ENCODE measurements around the gene PRRT2.
"Not testable (repeated sequence)": the region's sequence is repeated elsewhere in the genome, so short reads cannot be mapped to it uniquely, and the experiment has no call there.

Gene PRRT2

DNA sequence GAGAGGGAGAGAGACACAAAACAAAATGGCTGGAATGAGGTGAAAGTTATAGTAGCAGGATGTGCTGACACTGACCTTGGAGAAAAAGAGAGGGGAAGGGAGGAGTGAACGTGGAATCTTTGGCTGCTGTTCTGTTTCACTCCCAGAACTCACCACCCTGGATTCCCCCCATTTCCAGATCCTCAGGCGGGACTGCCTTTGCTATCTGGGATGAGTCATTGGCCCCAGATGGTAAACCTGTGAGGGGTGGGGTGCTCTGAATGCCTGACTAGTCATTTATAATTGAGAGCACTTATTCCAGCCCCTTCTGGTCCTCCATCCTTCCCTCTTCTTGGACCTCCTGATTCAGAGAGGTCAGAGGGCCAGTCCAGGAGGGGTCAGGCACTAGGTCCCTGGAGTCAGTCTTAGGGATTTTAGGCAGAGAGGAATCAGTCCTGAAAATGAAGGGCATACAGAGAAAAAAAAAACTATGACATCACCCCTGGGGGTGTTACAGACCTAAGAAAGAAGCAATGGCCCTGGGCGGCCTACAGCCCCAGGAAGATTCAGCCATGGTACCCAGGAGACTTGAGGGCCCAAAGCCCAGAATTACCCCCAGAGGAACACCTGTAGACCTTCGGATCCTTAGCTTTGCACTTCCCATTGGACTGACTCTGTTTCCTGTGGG, 36.1 kb upstream of the PRRT2 start:
- Histone ChIP-seq H3K9me3 (ENCODE audit: control insufficient read depth in 1 of 2, low read length in 2 of 2) (no peaks in the 10 kb centered on the region), H3K9ac (ENCODE audit: low read depth in 1 of 2, low read length in 2 of 2) (no peak overlapping the region), H3K4me3 (ENCODE audit: low read depth in 1 of 2, low read length in 2 of 2) (no peak overlapping the region), H3K36me3 (ENCODE audit: control insufficient read depth in 1 of 2, insufficient read depth in 2 of 2, low read length in 2 of 2) (peaks cover 0 to 13% of the 10 kb centered on the region in 2 donors), H3K27me3 (ENCODE audit: control insufficient read depth in 1 of 2, insufficient read depth in 2 of 2, low read length in 2 of 2) (no peaks in the 10 kb centered on the region), H3K27ac (ENCODE audit: low read depth, low read length) (no peak overlapping the region), H3K4me1 (ENCODE audit: control insufficient read depth in 1 of 2, insufficient read depth in 2 of 2, low read length in 2 of 2) (peaks cover 0 to 8% of the 10 kb centered on the region in 2 donors)

DNA sequence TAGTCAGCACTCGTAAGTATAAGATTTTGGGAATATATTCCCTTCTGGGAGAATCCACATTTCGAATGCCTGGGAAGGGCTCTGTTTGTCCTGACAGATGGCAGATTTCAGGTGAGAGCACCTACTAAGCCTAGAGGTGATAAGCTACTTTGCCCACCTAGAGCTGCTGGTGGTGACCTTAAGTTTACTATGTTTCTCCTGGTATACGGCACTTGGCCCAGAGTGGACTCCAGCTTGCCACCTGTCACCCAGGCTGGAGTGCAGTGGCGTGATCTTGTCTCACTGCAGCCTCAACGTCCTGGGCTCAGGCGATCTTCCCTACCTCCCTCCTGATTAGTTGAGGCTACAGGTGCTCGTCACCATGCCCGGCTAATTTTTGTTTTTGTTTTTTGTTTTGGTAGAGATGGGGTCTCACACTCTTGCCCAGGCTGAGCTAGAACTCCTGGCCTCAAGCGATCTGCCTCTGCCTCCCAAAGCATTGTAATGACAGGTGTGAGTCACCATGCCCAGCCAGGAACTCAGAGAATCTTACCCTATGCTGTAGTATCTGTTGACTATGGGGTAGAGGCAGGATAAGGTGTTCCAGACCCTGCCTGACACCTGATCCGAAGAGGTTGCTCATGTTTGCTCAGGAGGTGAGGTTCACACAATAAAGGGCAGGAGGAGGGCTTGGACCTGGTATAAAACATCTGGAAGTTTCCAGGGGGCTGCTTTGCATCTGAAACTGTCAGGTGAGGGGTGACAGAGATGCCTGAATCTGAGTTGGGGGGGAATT, 34.2 kb upstream of the PRRT2 start, which contains the start of gene ZG16:
TSS of gene ZG16 (plus strand) at position 681 of the 775 bp plus-strand sequence. CDS start 1,011 bp downstream, outside the sequence.
- Histone ChIP-seq H3K4me3 (ENCODE audit: low read depth in 1 of 2, low read length in 2 of 2) (no peak within 1 kb of the TSS), H3K9ac (ENCODE audit: low read depth in 1 of 2, low read length in 2 of 2) (no peak within 1 kb of the TSS), H3K9me3 (ENCODE audit: control insufficient read depth in 1 of 2, low read length in 2 of 2) (no peaks in the 10 kb centered on the region)

DNA sequence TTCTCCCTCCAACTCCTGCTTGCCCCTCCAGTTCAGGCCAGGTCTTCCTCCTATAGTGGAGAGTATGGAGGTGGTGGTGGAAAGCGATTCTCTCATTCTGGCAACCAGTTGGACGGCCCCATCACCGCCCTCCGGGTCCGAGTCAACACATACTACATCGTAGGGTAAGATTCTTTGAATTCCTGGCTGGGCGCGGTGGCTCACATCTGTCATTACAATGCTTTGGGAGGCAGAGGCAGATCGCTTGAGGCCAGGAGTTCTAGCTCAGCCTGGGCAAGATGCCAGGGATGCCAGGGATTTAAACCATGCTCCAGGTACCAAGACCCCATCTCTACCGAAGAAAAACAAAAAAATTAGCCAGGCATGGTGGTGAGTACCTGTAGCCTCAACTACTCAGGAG, 32.5 kb upstream of the PRRT2 start:
- H3K27ac ChIP-seq (ENCODE audit: low read depth, low read length): no peak overlapping the region
- H3K9ac ChIP-seq (ENCODE audit: low read depth in 1 of 2, low read length in 2 of 2): no peak overlapping the region
- peaks cover 0 to 13% of the 10 kb centered on the region in 2 donors for H3K36me3 ChIP-seq (ENCODE audit: control insufficient read depth in 1 of 2, insufficient read depth in 2 of 2, low read length in 2 of 2)
- peaks cover 0 to 8% of the 10 kb centered on the region in 2 donors for H3K4me1 ChIP-seq (ENCODE audit: control insufficient read depth in 1 of 2, insufficient read depth in 2 of 2, low read length in 2 of 2)
- H3K4me3 ChIP-seq (ENCODE audit: low read depth in 1 of 2, low read length in 2 of 2): peak overlapping the region in 1 of 2 donors; percentile 10
- H3K9me3 ChIP-seq (ENCODE audit: control insufficient read depth in 1 of 2, low read length in 2 of 2): no peaks in the 10 kb centered on the region
- no peaks in the 10 kb centered on the region for H3K27me3 ChIP-seq (ENCODE audit: control insufficient read depth in 1 of 2, insufficient read depth in 2 of 2, low read length in 2 of 2)

More for the DNA sequence above, 34.2 kb upstream of the PRRT2 start, which contains the start of gene ZG16:
- H3K27ac ChIP-seq (ENCODE audit: low read depth, low read length): no peak within 1 kb of the TSS
- peaks cover 0 to 8% of the 10 kb centered on the region in 2 donors for H3K4me1 ChIP-seq (ENCODE audit: control insufficient read depth in 1 of 2, insufficient read depth in 2 of 2, low read length in 2 of 2)
- no peaks in the 10 kb centered on the region for H3K27me3 ChIP-seq (ENCODE audit: control insufficient read depth in 1 of 2, insufficient read depth in 2 of 2, low read length in 2 of 2)
- H3K36me3 ChIP-seq (ENCODE audit: control insufficient read depth in 1 of 2, insufficient read depth in 2 of 2, low read length in 2 of 2): peaks cover 0 to 13% of the 10 kb centered on the region in 2 donors

GRCh38 chr16:29783094-29783953, 28.7 kb upstream of the PRRT2 start:
- not testable (repeated sequence) for H3K27ac ChIP-seq (ENCODE audit: low read depth, low read length); H3K9me3 ChIP-seq (ENCODE audit: control insufficient read depth in 1 of 2, low read length in 2 of 2); H3K27me3 ChIP-seq (ENCODE audit: control insufficient read depth in 1 of 2, insufficient read depth in 2 of 2, low read length in 2 of 2); H3K4me3 ChIP-seq (ENCODE audit: low read depth in 1 of 2, low read length in 2 of 2); H3K9ac ChIP-seq (ENCODE audit: low read depth in 1 of 2, low read length in 2 of 2); H3K4me1 ChIP-seq (ENCODE audit: control insufficient read depth in 1 of 2, insufficient read depth in 2 of 2, low read length in 2 of 2)
- peaks cover 0 to 13% of the 10 kb centered on the region in 2 donors for H3K36me3 ChIP-seq (ENCODE audit: control insufficient read depth in 1 of 2, insufficient read depth in 2 of 2, low read length in 2 of 2)

GRCh38 chr16:29784157-29784556, 27.8 kb upstream of the PRRT2 start:
- no peaks in the 10 kb centered on the region for H3K4me1 ChIP-seq (ENCODE audit: control insufficient read depth in 1 of 2, insufficient read depth in 2 of 2, low read length in 2 of 2)
- H3K27ac ChIP-seq (ENCODE audit: low read depth, low read length): no peak overlapping the region
- H3K4me3 ChIP-seq (ENCODE audit: low read depth in 1 of 2, low read length in 2 of 2): no peak overlapping the region
- no peak overlapping the region for H3K9ac ChIP-seq (ENCODE audit: low read depth in 1 of 2, low read length in 2 of 2)
- peaks cover 0 to 13% of the 10 kb centered on the region in 2 donors for H3K36me3 ChIP-seq (ENCODE audit: control insufficient read depth in 1 of 2, insufficient read depth in 2 of 2, low read length in 2 of 2)
- no peaks in the 10 kb centered on the region for H3K9me3 ChIP-seq (ENCODE audit: control insufficient read depth in 1 of 2, low read length in 2 of 2)
- H3K27me3 ChIP-seq (ENCODE audit: control insufficient read depth in 1 of 2, insufficient read depth in 2 of 2, low read length in 2 of 2): no peaks in the 10 kb centered on the region

- Histone ChIP-seq H3K4me1 (ENCODE audit: control insufficient read depth in 1 of 2, insufficient read depth in 2 of 2, low read length in 2 of 2) (peaks cover 3 to 5% of the 10 kb centered on the region in 2 donors), H3K9ac (ENCODE audit: low read depth in 1 of 2, low read length in 2 of 2) (no peak overlapping the region), H3K36me3 (ENCODE audit: control insufficient read depth in 1 of 2, insufficient read depth in 2 of 2, low read length in 2 of 2) (peaks cover 0 to 9% of the 10 kb centered on the region in 2 donors), H3K27ac (ENCODE audit: low read depth, low read length) (no peak overlapping the region), H3K4me3 (ENCODE audit: low read depth in 1 of 2, low read length in 2 of 2) (peak overlapping the region; percentile 4 to 40), H3K27me3 (ENCODE audit: control insufficient read depth in 1 of 2, insufficient read depth in 2 of 2, low read length in 2 of 2) (no peaks in the 10 kb centered on the region), H3K9me3 (ENCODE audit: control insufficient read depth in 1 of 2, low read length in 2 of 2) (no peaks in the 10 kb centered on the region)
Observed at GRCh38 chr16:29784901-29785500, 27.0 kb upstream of the PRRT2 start.

DNA sequence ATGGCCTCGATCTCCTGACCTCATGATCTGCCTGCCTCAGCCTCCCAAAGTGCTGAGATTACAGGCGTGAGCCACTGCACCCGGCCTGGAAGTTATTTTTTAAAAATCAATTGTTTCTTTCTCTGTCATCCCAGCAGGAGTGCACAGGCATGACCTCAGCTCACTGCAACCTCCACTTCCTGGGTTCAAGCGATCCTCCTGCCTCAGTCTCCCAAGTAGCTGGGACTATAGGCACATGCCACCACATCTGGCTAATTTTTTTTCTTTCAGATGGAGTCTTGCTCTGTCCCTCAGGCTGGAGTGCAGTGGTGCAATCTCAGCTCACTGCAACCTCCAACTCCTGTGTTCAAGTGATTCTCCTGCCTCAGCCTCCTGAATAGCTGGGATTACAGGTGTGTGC, 24.8 kb upstream of the PRRT2 start:
- H3K27me3 ChIP-seq (ENCODE audit: control insufficient read depth in 1 of 2, insufficient read depth in 2 of 2, low read length in 2 of 2); H3K4me3 ChIP-seq (ENCODE audit: low read depth in 1 of 2, low read length in 2 of 2); H3K27ac ChIP-seq (ENCODE audit: low read depth, low read length); H3K9me3 ChIP-seq (ENCODE audit: control insufficient read depth in 1 of 2, low read length in 2 of 2); H3K9ac ChIP-seq (ENCODE audit: low read depth in 1 of 2, low read length in 2 of 2); H3K36me3 ChIP-seq (ENCODE audit: control insufficient read depth in 1 of 2, insufficient read depth in 2 of 2, low read length in 2 of 2): not testable (repeated sequence)
- peaks cover 16 to 23% of the 10 kb centered on the region in 2 donors for H3K4me1 ChIP-seq (ENCODE audit: control insufficient read depth in 1 of 2, insufficient read depth in 2 of 2, low read length in 2 of 2)

DNA sequence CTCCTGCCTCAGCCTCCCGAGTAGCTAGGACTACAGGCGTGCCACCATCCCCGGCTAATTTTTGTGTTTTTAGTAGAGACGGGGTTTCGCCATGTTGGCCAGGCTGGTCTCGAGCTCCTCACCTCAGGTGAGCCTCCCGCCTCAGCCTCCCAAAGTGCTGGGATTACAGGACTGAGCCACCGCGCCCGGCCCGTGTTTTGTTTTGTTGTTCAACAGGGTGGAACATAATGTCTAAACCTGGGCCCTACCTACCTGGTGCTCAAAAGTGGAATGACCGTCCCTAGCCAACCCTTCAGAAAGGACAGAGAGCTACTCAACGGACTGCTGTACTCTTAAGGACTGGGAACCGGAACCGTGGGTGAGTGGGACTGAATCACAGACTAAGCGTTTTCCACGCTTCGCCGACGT, 22.2 kb upstream of the PRRT2 start:
- peak overlapping the region; percentile 81 to 96 for H3K4me3 ChIP-seq (ENCODE audit: low read depth in 1 of 2, low read length in 2 of 2)
- no peaks in the 10 kb centered on the region for H3K36me3 ChIP-seq (ENCODE audit: control insufficient read depth in 1 of 2, insufficient read depth in 2 of 2, low read length in 2 of 2)
- H3K9ac ChIP-seq (ENCODE audit: low read depth in 1 of 2, low read length in 2 of 2): peak overlapping the region; percentile 73 to 74
- no peaks in the 10 kb centered on the region for H3K27me3 ChIP-seq (ENCODE audit: control insufficient read depth in 1 of 2, insufficient read depth in 2 of 2, low read length in 2 of 2)
- H3K27ac ChIP-seq (ENCODE audit: low read depth, low read length): peak overlapping the region; percentile 76
- no peaks in the 10 kb centered on the region for H3K9me3 ChIP-seq (ENCODE audit: control insufficient read depth in 1 of 2, low read length in 2 of 2)
- peaks cover 24 to 29% of the 10 kb centered on the region in 2 donors for H3K4me1 ChIP-seq (ENCODE audit: control insufficient read depth in 1 of 2, insufficient read depth in 2 of 2, low read length in 2 of 2)

- Histone ChIP-seq H3K4me3 (ENCODE audit: low read depth in 1 of 2, low read length in 2 of 2) (peak within 1 kb of the TSS; percentile 81 to 97), H3K4me1 (ENCODE audit: control insufficient read depth in 1 of 2, insufficient read depth in 2 of 2, low read length in 2 of 2) (peaks cover 28 to 29% of the 10 kb centered on the region in 2 donors), H3K36me3 (ENCODE audit: control insufficient read depth in 1 of 2, insufficient read depth in 2 of 2, low read length in 2 of 2) (no peaks in the 10 kb centered on the region), H3K27ac (ENCODE audit: low read depth, low read length) (peak within 1 kb of the TSS; percentile 76), H3K9ac (ENCODE audit: low read depth in 1 of 2, low read length in 2 of 2) (peak within 1 kb of the TSS; percentile 74 to 81), H3K27me3 (ENCODE audit: control insufficient read depth in 1 of 2, insufficient read depth in 2 of 2, low read length in 2 of 2) (no peaks in the 10 kb centered on the region), H3K9me3 (ENCODE audit: control insufficient read depth in 1 of 2, low read length in 2 of 2) (no peaks in the 10 kb centered on the region)
Observed at GRCh38 chr16:29790183-29790948, 21.6 kb upstream of the PRRT2 start, which contains the start of gene KIF22. KIF22 (plus strand) TSS chr16:29790751; CDS start chr16:29790760, 9 bp downstream.
